Measurements from ENCODE around the gene NPAS3. TPM values are rescaled to one million over a fixed set of nuclear protein-coding genes. Genes with fewer than 3 reads are reported as not detected.

NPAS3 gene
- total and polyA plus RNA-seq, 2 of the 13 experiments (the other 11 are each of a cell fraction or from before 2014, with no cell fraction given): not detected

- ChIA-PET POLR2A (no interaction called here), CTCF (ENCODE audit: low intra/inter-chr PET ratio, low total read pairs) (no interaction called here)
- WGBS (ENCODE audit: low lambda C conversion rate): 34% methylated on average over 19 of the region's 19 CpGs
- ATAC-seq (peak; percentile 11; the same call in 2 of the 3 replicates), DNase-seq (ENCODE audit: low spot score) (no peak), FAIRE-seq (no peak)
- Histone ChIP-seq H3K79me2 (ENCODE audit: insufficient read depth, low read length) (no peaks in the 10 kb centered on the region), H3K27me3 (ENCODE audit: control insufficient read depth in 1 of 2, insufficient read depth in 2 of 2, low read length in 2 of 2) (peaks cover 15 to 68% of the 10 kb centered on the region in 2 experiments), H3K36me3 (replicated peaks in 1 of 2; ENCODE audit: control insufficient read depth in 1 of 2, insufficient read depth in 2 of 2, low read length in 2 of 2) (no peaks in the 10 kb centered on the region), H4K20me1 (ENCODE audit: insufficient read depth, low read length) (no peaks in the 10 kb centered on the region; the same call in 1 of the 2 replicates), H2AFZ (ENCODE audit: low read length) (no peak overlapping the region), H3K9ac (ENCODE audit: insufficient read depth, low read depth, low read length) (no peak overlapping the region), H3K9me3 (ENCODE audit: low read length) (no peaks in the 10 kb centered on the region), H3K4me2 (ENCODE audit: low read depth, low read length) (no peak overlapping the region), H3K27ac (ENCODE audit: extremely low read length, insufficient read depth, low read length) (no peak overlapping the region), H3K4me1 (ENCODE audit: insufficient read depth, low read length) (no peaks in the 10 kb centered on the region), H3K4me3 (replicated peaks in 1 of 3; ENCODE audit: insufficient read depth in 1 of 3, low read depth in 2 of 3, low read length in 3 of 3) (no peak overlapping the region)
- no TSS peak for BruUV-seq (replicated peaks)
- intact Hi-C loops (cut with micrococcal nuclease; ENCODE audit: unreplicated experiment) (no loop called here), in situ Hi-C loops (cut with HindIII; ENCODE audit: extremely low pct_ligation_motif_present, low pct_unique_long_range_greater_than_20kb) (no loop called here)
- TF ChIP-seq ZNF563 (CRISPR knock-in tag; IDR thresholded peaks at IDR 0.05) (no peak), FOXP1 (IDR thresholded peaks at IDR 0.05) (no peak), FOXP1 (CRISPR knock-in tag; IDR thresholded peaks at IDR 0.05) (no peak), ZNF674 (CRISPR knock-in tag; IDR thresholded peaks at IDR 0.05; ENCODE audit: low read depth) (no peak), ZNF10 (CRISPR knock-in tag; IDR thresholded peaks at IDR 0.05; ENCODE audit: borderline replicate concordance, low read depth) (no peak), ZFP36L2 (CRISPR knock-in tag; IDR thresholded peaks at IDR 0.05) (no peak), FOXA3 (CRISPR knock-in tag; IDR thresholded peaks at IDR 0.05) (no peak), DNMT1 (CRISPR knock-in tag; IDR thresholded peaks at IDR 0.05) (no peak), IRF1 (CRISPR knock-in tag; IDR thresholded peaks at IDR 0.05; ENCODE audit: low read depth) (no peak), ZNF280D (CRISPR knock-in tag; IDR thresholded peaks at IDR 0.05) (no peak), ETV5 (CRISPR knock-in tag; IDR thresholded peaks at IDR 0.05; ENCODE audit: borderline replicate concordance) (no peak), TERF1 (CRISPR knock-in tag; IDR thresholded peaks at IDR 0.05) (no peak)
Measured at GRCh38 chr14:32933629-32934072, 5.0 kb upstream of the NPAS3 start.

Data from HepG2 (cell line).